PC-9 (cell line): ENCODE data around the gene ABCG5.

ENCODE experiments used
- EZH2 ChIP-seq: fragments of 200-600 bp; sonication (generic); IDR thresholded peaks from 2 replicates; pipeline ENCODE4 v1.8.0; 2017; ENCODE audit warnings: antibody characterized with exemption, low read depth
- TF ChIP-seq, protein P1 (sequence below): fragments of 200-600 bp; sonication (generic); conservative IDR thresholded peaks from 2 replicates; pipeline ENCODE4 v1.6.1; 2017; ENCODE audit warnings: mixed run types, antibody characterized with exemption, mild to moderate bottlenecking, moderate library complexity

DNA sequence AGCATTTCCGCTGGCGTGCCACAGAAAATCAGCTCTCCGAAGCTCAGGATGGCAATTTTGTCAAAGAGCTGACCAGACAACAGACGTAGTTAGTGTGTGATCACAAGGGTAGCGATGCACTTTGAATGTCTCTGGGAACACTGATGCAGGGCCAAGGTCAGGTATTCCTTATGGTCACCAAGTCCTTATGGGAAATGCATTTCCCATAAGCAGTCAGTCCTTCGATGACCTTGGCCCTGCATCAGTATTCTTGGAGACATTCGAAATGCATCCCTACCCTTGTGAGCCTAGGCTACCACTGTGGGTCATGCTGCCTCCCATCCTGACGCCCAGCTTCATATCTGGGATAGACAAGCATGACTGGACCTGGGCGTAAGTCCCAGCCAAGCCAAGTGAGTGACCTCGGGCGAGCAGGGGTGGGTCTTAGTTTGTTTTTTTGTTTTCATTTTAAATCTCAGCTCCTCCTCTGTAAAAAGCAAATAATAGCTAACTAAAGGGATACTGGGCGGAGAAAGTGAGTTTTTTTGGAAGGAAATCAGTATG is 13.6 kb downstream of the ABCG5 start:
- TF ChIP-seq, protein P1, sequence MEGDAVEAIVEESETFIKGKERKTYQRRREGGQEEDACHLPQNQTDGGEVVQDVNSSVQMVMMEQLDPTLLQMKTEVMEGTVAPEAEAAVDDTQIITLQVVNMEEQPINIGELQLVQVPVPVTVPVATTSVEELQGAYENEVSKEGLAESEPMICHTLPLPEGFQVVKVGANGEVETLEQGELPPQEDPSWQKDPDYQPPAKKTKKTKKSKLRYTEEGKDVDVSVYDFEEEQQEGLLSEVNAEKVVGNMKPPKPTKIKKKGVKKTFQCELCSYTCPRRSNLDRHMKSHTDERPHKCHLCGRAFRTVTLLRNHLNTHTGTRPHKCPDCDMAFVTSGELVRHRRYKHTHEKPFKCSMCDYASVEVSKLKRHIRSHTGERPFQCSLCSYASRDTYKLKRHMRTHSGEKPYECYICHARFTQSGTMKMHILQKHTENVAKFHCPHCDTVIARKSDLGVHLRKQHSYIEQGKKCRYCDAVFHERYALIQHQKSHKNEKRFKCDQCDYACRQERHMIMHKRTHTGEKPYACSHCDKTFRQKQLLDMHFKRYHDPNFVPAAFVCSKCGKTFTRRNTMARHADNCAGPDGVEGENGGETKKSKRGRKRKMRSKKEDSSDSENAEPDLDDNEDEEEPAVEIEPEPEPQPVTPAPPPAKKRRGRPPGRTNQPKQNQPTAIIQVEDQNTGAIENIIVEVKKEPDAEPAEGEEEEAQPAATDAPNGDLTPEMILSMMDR: no peak
- TF ChIP-seq EZH2: no peak
